Heart left ventricle (tissue), 13 donors: ENCODE results near the gene DCAF12L1.

Experiments
- POLR2A ChIP-seq, 2 donors: fragments of 450-650 bp; IDR thresholded peaks; one replicate each; pipeline ENCODE4 v1.6.1; 2017; ENCODE audit warnings: antibody characterized with exemption in 2 of 2, mild to moderate bottlenecking in 2 of 2, moderate library complexity in 2 of 2
- TF ChIP-seq, protein P1 (sequence below), 12 donors: fragments of 200-600 bp; sonication (generic) in 4 of 12; IDR thresholded peaks; one replicate each; pipeline versions ENCODE4 v1.5.0 to v1.8.0; 2018 to 2022; ENCODE audit warnings: antibody characterized with exemption in 12 of 12, mild to moderate bottlenecking in 5 of 12
- donor health status: ischemic (EF 13 %, LVEDD 7.1; RV severe dilation, severe dysfunction).
- donor health status: DM: no; HTN: yes; CAD: no.
- donor health status: DM: no; HTN: no; CAD: no.
- donor health status: ischemic (EF 25% LVEDD 6.9; RV normal size, moderate dysfunction).
- donor health status: ischemic (EF 25% LVEDD 5.7; RV mildly dilated, moderate dysfunction).
- donor health status: ischemic (EF 35%, LVEDD 5.7; RV mildly dilated, moderate dysfunction).
- donor health status: nonischemic (EF 11% LVEDD 7.7; RV severe dilation, severe dysfunction).
- donor health status: DM: yes; HTN: yes; CAD: no.
- donor health status: PGD.
- donor health status: ischemic (EF 29% LVEDD 5.4; RV normal size, mild dysfunction).
- donor health status: nonischemic (EF 23%, LVEDD 6.1; RV moderate dilation, normal function).

DNA sequence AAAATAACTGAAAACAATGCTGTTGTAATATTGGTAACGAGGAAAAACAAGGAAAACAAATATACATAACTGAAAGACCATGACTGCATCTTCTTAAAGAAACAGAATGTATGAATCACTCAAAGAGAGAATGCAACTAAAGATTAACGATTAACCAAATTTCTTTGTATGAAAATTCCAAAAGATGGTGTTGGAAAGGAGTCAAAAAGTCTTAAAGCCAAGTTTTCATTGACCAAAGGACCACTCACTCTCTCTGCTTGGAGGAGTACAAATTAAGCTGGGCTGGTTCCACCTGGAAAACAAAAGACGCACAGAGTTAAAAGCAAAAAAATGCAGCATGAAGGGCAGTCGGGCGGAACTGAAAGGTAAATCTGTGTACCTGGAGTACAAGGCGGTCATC lies 1.8 kb downstream of the DCAF12L1 start:
- TF ChIP-seq, protein P1, sequence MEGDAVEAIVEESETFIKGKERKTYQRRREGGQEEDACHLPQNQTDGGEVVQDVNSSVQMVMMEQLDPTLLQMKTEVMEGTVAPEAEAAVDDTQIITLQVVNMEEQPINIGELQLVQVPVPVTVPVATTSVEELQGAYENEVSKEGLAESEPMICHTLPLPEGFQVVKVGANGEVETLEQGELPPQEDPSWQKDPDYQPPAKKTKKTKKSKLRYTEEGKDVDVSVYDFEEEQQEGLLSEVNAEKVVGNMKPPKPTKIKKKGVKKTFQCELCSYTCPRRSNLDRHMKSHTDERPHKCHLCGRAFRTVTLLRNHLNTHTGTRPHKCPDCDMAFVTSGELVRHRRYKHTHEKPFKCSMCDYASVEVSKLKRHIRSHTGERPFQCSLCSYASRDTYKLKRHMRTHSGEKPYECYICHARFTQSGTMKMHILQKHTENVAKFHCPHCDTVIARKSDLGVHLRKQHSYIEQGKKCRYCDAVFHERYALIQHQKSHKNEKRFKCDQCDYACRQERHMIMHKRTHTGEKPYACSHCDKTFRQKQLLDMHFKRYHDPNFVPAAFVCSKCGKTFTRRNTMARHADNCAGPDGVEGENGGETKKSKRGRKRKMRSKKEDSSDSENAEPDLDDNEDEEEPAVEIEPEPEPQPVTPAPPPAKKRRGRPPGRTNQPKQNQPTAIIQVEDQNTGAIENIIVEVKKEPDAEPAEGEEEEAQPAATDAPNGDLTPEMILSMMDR (IDR thresholded peaks at IDR 0.05) = no peak
- no peak for TF ChIP-seq POLR2A (IDR thresholded peaks at IDR 0.05)
